NOMO-1 treated with dmso at 0.1 percent for 144 hours (cell line): ENCODE measurements around the gene SLC38A1.

ENCODE experiments used
- DNase-seq: peaks from one replicate; lab custom pipeline; 2025; ENCODE audit not compliant: unreplicated experiment; lab: John Stamatoyannopoulos, UW

The SLC38A1 gene

DNA sequence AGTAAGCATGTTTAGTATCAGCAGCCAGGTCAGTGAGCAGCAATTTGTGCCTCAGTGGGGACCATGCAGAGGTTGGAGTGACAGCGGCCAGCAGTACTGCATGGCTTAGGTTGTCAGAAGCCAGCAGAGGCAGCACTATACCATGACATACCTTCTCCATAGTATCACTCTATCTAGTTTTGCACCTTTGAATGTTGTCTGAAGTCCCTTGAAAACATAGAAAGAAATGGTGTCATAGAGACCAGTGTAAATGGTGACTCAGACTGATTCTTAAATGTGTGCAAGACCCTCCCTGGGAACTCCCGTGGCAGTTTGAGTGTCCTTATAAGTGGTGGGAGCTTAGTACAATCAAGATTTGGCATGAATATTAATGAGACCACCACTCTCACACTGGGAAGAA, 124.4 kb downstream of the SLC38A1 start:
- DNase-seq: no peak

DNA sequence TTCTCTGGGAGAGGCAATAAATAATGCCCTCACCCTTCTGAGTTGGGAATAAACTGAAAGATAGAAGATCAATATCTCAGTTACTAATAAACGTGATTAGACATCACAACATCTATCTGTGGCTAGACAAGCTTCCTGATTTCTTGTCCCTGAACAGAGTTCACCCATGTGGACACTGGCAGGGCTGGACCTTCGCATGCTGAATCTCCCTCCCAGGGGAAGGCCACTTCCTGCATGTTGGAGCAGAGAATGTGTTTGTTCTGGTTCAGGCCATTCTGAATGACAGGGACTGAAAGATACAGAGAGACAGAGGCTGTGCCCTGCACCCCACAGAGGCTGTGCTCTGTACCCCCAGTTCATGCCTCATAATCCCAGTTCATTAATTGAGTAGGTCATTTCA, 132.6 kb downstream of the SLC38A1 start:
- DNase-seq: no peak

DNA sequence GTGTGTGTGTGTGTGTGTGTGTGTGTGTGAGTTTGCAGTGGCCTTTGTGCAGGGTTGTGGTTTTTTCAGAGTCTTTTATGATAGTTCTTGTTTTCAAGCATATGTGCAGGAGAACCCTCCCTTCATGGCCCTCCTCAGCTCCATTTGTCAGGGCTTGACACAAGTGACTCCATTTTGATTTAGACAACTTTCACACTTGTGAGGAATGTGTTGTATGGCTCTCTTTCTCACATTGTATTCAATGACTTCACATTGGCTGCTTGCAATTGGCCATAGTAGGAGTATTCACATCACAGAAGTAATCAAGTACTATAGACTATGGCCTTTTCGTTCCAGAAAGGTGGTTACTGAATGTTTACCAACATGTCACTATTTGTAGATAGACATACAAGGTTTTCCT, 133.1 kb downstream of the SLC38A1 start:
- no peak for DNase-seq

DNA sequence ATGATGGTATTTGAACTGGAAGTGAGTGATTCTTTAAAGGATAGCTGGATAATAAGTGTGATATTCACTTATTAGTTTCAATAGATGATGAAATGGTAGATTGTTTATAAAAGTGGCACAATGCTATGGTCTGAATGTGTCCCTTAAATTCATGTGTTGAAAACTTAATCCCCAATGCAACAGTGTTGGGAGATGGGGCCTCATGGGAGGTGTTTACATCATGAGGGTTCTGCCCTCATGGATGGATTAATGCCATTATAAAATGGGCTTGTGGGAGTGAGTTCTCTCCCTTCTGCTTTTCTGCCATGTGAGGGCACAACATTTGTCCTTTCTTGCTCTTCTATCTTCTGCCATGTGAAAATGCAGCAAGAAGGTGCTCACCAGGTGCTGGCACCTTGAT, 134.0 kb downstream of the SLC38A1 start:
- no peak for DNase-seq

DNA sequence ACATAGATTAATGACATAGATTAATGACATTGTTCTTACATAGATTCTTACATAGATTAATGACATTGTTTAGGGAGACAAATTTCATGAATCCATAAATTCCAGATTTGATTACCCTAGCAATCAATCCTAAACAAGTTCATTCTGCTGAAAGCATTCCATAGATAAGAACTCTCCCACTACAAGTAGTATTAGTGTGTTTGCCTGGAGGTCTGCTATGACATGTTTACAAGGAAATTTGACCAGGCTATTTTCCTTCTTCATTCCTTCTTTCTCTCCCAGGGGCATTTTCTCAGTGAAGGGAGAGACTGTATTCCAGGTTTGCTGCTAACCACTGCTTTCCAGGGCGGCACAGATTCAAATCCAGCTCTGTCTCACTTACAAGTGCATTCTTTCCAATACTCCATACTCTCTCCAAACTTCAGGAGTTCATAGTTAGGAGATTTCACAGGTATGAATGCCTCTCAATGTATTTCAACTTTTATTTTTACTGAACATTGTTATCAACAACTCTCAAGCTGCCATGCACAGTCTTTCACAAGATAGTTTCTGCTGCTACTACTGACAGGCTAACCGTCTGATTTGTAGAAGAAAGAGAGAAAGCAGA, 134.5 kb downstream of the SLC38A1 start:
- no peak for DNase-seq

DNA sequence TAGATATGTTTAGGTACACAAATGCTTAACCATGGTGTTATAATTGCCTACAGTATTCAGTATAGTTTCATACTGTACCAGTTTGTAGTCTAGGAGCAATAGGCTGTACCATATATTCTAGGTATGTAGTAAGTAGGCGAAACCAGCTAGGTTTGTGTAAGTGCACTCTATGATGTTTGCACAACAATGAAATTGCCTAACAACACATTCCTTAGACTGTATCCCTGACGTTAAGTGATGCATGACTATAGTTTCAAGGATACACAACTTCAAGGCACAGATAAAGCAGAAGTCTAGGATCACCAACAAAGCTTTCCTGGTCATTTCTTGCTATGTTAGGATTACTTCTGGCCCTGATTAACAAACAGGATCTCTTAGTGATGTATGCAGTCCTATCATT, 135.1 kb downstream of the SLC38A1 start:
- DNase-seq: no peak
